Liver (tissue), 9 donors: Measurements from ENCODE around the gene CD7. TPM values are rescaled to one million over a fixed set of nuclear protein-coding genes. Genes with fewer than 3 reads are reported as not detected.

Experiments used
- DNase-seq: peaks from one replicate; pipeline ENCODE4 v3.0.0-alpha.2; 2017; ENCODE audit warnings: low spot score
- H3K27ac ChIP-seq, 2 donors: one replicate each; pipeline ENCODE4 v1.7.0; 2013; ENCODE audit warnings: inconsistent platforms in 2 of 2, low read length in 2 of 2, control low read depth in 1 of 2, low read depth in 1 of 2, mild to moderate bottlenecking in 1 of 2
- H3K27me3 ChIP-seq, 4 donors: one replicate each; pipeline versions ENCODE4 v1.6.1 to v1.7.0; 2013; ENCODE audit warnings: low read length in 3 of 4, inconsistent platforms in 1 of 4, mild to moderate bottlenecking in 1 of 4, moderate library complexity in 1 of 4; ENCODE audit not compliant: control insufficient read depth in 4 of 4, insufficient read depth in 4 of 4
- H3K36me3 ChIP-seq, 4 donors: one replicate each; pipeline versions ENCODE4 v1.6.1 to v1.7.0; 2013; ENCODE audit warnings: low read length in 3 of 4, mild to moderate bottlenecking in 3 of 4, low read depth in 1 of 4, moderate library complexity in 1 of 4; ENCODE audit not compliant: control insufficient read depth in 4 of 4, insufficient read depth in 3 of 4
- H3K4me1 ChIP-seq, 4 donors: one replicate each; pipeline versions ENCODE4 v1.6.1 to v1.7.0; 2013; ENCODE audit warnings: low read length in 3 of 4, mild to moderate bottlenecking in 3 of 4, moderate library complexity in 1 of 4; ENCODE audit not compliant: control insufficient read depth in 4 of 4, insufficient read depth in 4 of 4
- H3K4me3 ChIP-seq, 3 donors: one replicate each; pipeline versions ENCODE4 v1.6.1 to v1.7.0; 2013; ENCODE audit warnings: low read length in 3 of 3, control low read depth in 1 of 3, low read depth in 1 of 3, mild to moderate bottlenecking in 1 of 3
- H3K9ac ChIP-seq, 2 donors: one replicate each; pipeline ENCODE4 v1.7.0; 2013; ENCODE audit warnings: low read length in 2 of 2, mild to moderate bottlenecking in 2 of 2, moderate library complexity in 2 of 2, control low read depth in 1 of 2, low read depth in 1 of 2
- H3K9me3 ChIP-seq, 4 donors: one replicate each; pipeline versions ENCODE4 v1.6.1 to v1.7.0; 2013; ENCODE audit warnings: low read length in 3 of 4; ENCODE audit not compliant: control insufficient read depth in 4 of 4
- ATF3 ChIP-seq: IDR thresholded peaks from 2 replicates; pipeline ENCODE4 v1.6.1; 2016; ENCODE audit warnings: antibody characterized with exemption
- CTCF ChIP-seq: fragments of 150-350 bp; IDR thresholded peaks from 2 replicates; pipeline ENCODE4 v1.5.1; 2017; ENCODE audit warnings: improper control_type of control experiment, low read depth, low read length; ENCODE audit not compliant: missing input control
- EGR1 ChIP-seq, 2 donors: IDR thresholded peaks; 2 replicates each; pipeline ENCODE4 v1.6.1; 2016 to 2018; ENCODE audit warnings: antibody characterized with exemption in 2 of 2, low read depth in 2 of 2
- FOXA1 ChIP-seq: IDR thresholded peaks from 2 replicates; pipeline ENCODE4 v1.6.1; 2016; ENCODE audit warnings: antibody characterized with exemption
- FOXA2 ChIP-seq: IDR thresholded peaks from 2 replicates; pipeline ENCODE4 v1.6.1; 2016; ENCODE audit warnings: antibody characterized with exemption
- NR2F2 ChIP-seq: IDR thresholded peaks from 2 replicates; pipeline ENCODE4 v1.6.1; 2016; ENCODE audit warnings: antibody characterized with exemption
- RAD21 ChIP-seq, 2 donors: IDR thresholded peaks; 2 replicates each; pipeline ENCODE4 v1.6.1; 2016; ENCODE audit warnings: antibody characterized with exemption in 2 of 2, mild to moderate bottlenecking in 2 of 2
- REST ChIP-seq: IDR thresholded peaks from 2 replicates; pipeline ENCODE4 v1.6.1; 2016; ENCODE audit warnings: antibody characterized with exemption, mild to moderate bottlenecking
- RXRA ChIP-seq, 2 donors: IDR thresholded peaks; 2 replicates each; pipeline ENCODE4 v1.6.1; 2017 to 2018; ENCODE audit warnings: antibody characterized with exemption in 2 of 2, mild to moderate bottlenecking in 1 of 2
- SP1 ChIP-seq: IDR thresholded peaks from 2 replicates; pipeline ENCODE4 v1.6.1; 2018; ENCODE audit warnings: antibody characterized with exemption, mild to moderate bottlenecking
- TAF1 ChIP-seq: conservative IDR thresholded peaks from 2 replicates; pipeline ENCODE4 v1.6.1; 2016; ENCODE audit warnings: antibody characterized with exemption, mild to moderate bottlenecking
- YY1 ChIP-seq: IDR thresholded peaks from 2 replicates; pipeline ENCODE4 v1.6.1; 2016; ENCODE audit warnings: antibody characterized with exemption, mild to moderate bottlenecking
- WGBS: extraction: QIAGEN DNeasy Blood & Tissue Kit; methylation state at CpG from one replicate; pipeline ENCODE4 v1.1.7; 2013; 5-methylcytosine and 5-hydroxymethylcytosine counted together
- polyA plus RNA-seq, 2 donors: library from polyadenylated mRNA; stranded (reverse) in 1 of 2; unstranded in 1 of 2; fragments of 200-250 nt in 1 of 2; fragments of >200 nt in 1 of 2; fragmentation: Nextera tagmentation in 1 of 2; extraction: Ambion mirVana in 1 of 2; gene quantifications; one replicate each; pipeline versions ENCODE4 v1.2.1 to v1.2.3, GENCODE V29; 2013 to 2015
- total RNA-seq, 2 donors: library from RNA; depleted of rRNA; stranded (reverse); fragments of >200 nt; gene quantifications; one replicate each; pipeline ENCODE4 v1.2.3, GENCODE V29; 2014
- donor health status: healthy.
- donor health status: healthy.
- donor health status: healthy.
- donor health status: healthy.
- donor health status: healthy.

The CD7 gene
- total and polyA plus RNA-seq, 4 donors = 1.0 to 1.5 (median 1.4) TPM

- H3K27ac ChIP-seq = no peak overlapping the region
- WGBS = 88% methylated on average over 24 of the region's 24 CpGs
Measured at GRCh38 chr17:82344175-82344907, 26.9 kb upstream of the CD7 start.

GRCh38 chr17:82343560-82343959 is 26.2 kb upstream of the CD7 start:
- no peak for DNase-seq
- no peaks in the 10 kb centered on the region for H3K27me3 ChIP-seq
- 93% methylated on average over 5 of the region's 5 CpGs for WGBS
- no peak overlapping the region for H3K9ac ChIP-seq
- H3K27ac ChIP-seq = no peak overlapping the region
- no peaks in the 10 kb centered on the region for H3K36me3 ChIP-seq
- peaks cover 0 to 8% (median 4%) of the 10 kb centered on the region in 4 donors for H3K4me1 ChIP-seq
- TF ChIP-seq RAD21 (IDR thresholded peaks at IDR 0.05) (no peak), TAF1 (no peak), FOXA2 (no peak), RXRA (IDR thresholded peaks at IDR 0.05) (no peak)
- H3K4me3 ChIP-seq = no peak overlapping the region
- H3K9me3 ChIP-seq = no peaks in the 10 kb centered on the region

More at GRCh38 chr17:82344175-82344907, 26.9 kb upstream of the CD7 start:
- Histone ChIP-seq H3K9ac (no peak overlapping the region), H3K4me3 (no peak overlapping the region), H3K36me3 (no peaks in the 10 kb centered on the region), H3K4me1 (peaks cover 0 to 7% (median 3%) of the 10 kb centered on the region in 4 donors), H3K27me3 (no peaks in the 10 kb centered on the region), H3K9me3 (no peaks in the 10 kb centered on the region)
- no peak for DNase-seq
- TF ChIP-seq REST = no peak
- no peak for TF ChIP-seq EGR1 (IDR thresholded peaks at IDR 0.05; ENCODE audit: low read depth in 2 of 2)
- no peak for TF ChIP-seq RAD21 (IDR thresholded peaks at IDR 0.05)
- TF ChIP-seq FOXA2 = no peak
- TF ChIP-seq FOXA1 = no peak
- no peak for TF ChIP-seq NR2F2
- TF ChIP-seq SP1 = no peak
- no peak for TF ChIP-seq TAF1
- no peak for TF ChIP-seq ATF3
- no peak for TF ChIP-seq YY1
- TF ChIP-seq CTCF = no peak
